Stimulated activated CD4-positive, alpha-beta T cell treated with anti-CD3 and anti-CD28 coated beads, TNF-alpha, amount 100 ng/mL, for 1 hour (primary cell): ENCODE data around the gene ACVR1B.

Source experiments
- DNase-seq, 3 donors: peaks; one replicate each; pipeline ENCODE4 v3.0.0-alpha.2; 2020; ENCODE audit warnings: low read depth in 3 of 3, low spot score in 1 of 3

ACVR1B gene

DNA sequence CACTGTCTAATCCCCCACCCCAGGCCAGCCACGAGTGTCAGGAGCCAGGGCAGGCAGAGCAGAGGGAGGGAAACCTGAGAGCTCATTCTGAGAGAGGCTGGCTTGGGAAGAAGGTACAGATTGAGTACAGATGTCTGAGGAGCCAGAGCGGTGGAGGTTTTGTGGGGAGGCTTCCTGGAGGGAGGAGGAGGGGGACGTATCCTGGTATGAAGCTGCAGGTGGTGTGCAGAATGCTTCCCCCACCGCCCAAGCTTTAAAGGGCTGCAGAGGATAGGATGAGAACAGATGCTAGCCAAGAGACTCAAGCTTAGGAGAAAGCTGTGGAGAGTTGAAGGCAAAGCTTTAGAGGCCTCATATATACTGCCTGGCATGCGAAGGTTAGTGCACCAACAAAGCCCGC is 52.1 kb downstream of the ACVR1B start:
- no peak for DNase-seq

- DNase-seq: no peak
These were observed 52.6 kb downstream of the ACVR1B start for GRCh38 chr12:52004042-52004648.

DNA sequence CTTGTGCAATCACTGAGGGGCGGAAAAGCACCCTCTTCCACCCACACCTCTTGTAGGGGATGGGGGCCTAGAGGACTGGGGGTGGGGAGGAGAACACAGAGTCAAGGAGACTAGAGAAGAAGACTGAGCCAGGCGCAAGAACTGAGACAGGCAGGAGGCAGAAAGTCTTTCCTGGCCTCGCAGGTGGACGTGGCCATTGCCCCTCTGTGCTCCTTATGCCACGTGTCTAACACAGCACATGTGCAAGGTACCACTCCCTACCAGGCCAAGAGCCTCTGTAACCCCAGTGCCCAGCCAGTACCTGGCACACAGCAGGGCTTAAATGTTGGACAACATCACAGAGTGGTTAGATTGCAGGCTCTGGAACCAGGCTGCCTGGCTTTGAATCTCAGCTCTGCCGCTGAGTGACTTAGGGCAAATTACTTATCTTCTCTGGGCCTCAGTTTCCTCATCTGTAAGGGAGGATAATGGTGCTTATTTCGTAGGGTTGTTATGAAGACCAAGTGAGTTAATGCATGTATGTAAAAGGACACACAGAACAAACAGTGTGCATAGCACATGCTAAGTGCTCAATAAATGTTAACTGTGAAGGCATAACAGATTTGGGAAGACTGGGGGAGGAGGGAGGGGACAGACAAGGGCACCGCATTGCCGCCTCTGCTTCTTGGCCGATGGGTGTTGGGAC is 53.9 kb downstream of the ACVR1B start:
- no peak for DNase-seq

DNA sequence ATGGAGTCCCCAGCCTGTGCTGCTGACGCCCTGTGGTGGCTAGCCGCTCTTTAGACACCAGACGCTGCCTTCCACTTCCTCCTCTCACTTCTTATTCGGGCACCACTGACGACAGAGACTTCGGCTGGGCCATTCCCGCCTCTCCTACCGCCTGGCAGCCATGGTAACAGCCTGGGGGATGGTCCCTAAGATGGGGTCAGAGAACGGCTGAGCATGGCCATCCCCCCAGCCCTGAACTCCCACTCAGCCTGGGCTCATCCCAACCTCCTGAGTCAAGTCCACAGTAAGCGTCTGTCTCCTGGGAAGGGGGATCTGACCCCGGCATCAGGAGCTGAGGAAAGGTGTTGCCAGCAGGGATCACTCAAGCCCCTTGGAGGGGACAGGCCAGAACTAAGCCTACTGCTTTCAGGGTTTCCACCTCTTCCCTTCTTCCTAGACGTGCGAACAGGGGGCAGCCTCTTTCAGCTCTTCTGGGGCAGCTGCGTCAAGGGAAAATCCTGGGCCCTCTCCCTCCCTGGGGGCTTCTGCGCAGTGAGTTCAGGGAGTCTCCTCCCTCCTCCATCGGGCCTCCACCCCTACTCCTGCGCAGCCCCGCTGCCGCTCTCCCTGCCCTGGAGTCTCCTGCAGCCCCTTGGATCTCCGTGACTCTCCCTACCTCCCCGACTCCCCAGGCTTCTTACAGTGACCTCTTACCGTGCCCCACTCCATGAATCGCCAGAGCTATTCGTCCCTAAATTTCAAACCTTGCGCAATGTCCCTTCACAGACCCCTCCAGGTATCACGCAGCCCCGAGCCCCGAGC is 54.6 kb downstream of the ACVR1B start:
- no peak for DNase-seq

GRCh38 chr12:52006726-52007157 is 55.2 kb downstream of the ACVR1B start, which contains the start of gene TAMALIN:
TSS of gene TAMALIN (plus strand) at chr12:52006946. CDS start at chr12:52007020, 74 bp downstream.
- DNase-seq: peak; percentile 68 to 75 (median 73)

DNA sequence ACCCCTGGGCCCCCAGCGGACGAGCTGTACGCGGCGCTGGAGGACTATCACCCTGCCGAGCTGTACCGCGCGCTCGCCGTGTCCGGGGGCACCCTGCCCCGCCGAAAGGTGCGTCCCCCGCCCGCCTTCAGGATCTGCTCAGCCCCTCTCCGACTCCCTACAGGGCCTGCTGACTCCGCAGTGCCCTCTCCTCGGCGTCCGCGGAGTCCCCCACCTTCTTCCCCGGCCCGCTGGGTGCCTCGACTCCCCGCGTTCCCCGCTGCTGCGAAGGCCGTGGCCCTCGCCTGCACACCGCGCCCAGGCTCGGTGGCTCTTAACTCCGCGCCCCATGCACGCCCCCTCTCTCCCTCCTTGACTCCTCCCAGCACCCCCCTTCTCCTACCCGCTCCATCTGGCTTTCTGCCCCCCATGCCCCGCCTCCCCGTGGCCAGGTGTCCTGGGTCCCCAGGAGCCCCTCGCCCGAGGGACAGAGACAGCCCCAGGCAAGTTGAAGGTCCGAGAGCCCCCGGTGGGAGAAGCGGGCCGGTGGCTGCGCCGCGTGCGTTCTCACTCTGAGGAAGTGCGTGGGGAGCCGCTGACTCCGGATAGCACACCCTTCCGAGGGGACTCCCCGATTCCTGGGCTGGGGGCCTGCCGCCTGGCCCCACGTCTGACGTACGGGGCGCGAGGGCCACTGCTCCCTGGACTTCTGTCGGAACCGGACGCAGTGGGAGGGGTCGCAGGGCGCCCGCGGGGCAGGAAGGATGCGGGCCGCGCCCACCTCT is 55.8 kb downstream of the ACVR1B start:
- peak in 1 of 3 donors; percentile 51 for DNase-seq

GRCh38 chr12:52007982-52008510 is 56.5 kb downstream of the ACVR1B start:
- DNase-seq: no peak

GRCh38 chr12:52009081-52009751 is 57.7 kb downstream of the ACVR1B start:
- DNase-seq: no peak

GRCh38 chr12:52010152-52010622 is 58.7 kb downstream of the ACVR1B start:
- DNase-seq: no peak

- DNase-seq: no peak
These were observed 59.4 kb downstream of the ACVR1B start for GRCh38 chr12:52010692-52011601.

DNA sequence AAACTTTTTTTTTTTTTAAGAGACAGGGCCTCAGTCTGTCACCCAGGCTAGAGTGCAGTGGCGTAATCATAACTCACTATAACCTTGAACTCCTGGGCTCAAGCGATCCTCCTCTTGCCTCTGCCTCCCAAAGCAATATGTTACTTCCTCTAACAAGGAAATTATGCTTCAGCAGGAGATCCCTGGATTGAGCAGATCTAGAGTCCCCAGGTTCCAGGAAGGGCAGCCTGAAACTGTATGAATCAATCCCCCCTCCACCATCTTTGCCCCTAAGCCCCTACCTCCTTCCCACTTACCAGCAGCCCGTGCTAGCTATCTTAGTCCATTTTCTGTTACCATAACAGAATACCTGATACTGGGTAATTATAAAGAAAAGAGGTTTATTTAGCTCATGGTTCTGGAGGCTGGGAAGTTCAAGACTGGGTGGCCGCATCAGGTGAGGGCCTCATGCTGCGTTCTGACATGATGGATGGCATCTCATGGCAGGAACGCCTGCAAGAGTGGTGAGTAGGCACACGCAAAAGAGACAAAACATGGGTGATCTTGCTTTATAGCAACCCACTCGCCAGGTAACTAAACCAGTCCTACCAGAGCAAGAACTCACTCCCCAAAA is 60.2 kb downstream of the ACVR1B start:
- DNase-seq: no peak

GRCh38 chr12:52013626-52014310 is 62.3 kb downstream of the ACVR1B start:
- no peak for DNase-seq

DNA sequence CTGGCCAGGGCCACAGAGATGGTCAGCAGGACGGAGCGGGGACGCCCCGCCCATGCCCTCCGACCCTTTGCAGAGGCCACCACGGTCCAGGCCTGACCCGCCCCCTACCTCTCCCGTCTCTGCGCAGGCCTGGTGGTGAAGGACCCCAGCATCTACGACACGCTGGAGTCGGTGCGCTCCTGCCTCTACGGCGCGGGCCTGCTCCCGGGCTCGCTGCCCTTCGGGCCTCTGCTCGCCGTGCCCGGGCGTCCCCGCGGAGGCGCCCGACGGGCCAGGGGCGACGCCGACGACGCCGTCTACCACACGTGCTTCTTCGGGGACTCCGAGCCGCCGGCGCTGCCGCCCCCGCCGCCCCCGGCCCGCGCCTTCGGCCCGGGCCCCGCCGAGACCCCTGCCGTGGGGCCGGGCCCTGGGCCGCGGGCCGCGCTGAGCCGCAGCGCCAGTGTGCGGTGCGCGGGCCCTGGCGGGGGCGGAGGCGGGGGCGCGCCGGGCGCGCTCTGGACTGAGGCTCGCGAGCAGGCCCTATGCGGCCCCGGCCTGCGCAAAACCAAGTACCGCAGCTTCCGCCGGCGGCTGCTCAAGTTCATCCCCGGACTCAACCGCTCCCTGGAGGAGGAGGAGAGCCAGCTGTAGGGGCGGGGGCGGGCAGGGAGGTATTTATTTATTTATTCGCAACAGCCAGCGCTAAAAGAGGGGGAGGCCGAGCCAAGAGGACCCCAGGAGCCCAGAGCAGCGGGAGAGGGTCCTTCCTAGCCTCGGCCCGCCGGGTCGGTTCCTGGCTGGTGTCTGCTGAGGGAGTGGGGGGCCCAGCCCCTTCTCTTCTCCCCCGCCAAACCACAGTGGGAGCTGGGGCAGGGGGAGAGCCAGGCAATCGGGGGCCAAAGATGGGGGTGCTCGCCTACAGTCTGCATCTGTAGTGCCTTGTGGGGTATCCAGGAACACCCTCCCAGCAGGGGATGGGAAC is 63.4 kb downstream of the ACVR1B start:
- DNase-seq: no peak

DNA sequence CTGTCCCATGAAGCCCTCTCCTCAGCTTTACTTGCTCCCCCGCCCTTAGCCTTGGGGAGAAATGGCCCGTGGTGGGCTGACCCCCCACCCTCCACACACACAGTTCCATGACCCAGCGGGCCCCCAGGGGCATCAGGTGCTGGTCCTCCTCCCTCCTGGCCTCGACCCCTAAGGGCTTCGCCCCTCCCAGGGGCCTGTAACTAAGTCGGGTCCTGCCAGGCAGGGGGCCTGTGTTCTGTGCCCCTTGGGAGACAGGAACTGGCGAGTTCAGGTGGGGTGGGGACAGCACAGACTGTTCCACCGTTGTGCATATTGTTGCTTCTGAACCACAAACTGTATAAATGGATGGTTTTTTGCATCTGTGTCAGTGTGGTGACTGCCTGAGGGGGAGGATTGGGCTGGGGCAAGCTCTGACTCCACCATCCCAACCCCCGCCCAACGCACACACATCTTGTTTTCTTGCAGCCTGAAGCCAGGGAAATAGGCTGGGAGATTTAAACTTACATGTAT is 64.1 kb downstream of the ACVR1B start:
- no peak for DNase-seq

GRCh38 chr12:52018433-52019112 is 67.1 kb downstream of the ACVR1B start:
- DNase-seq: no peak

GRCh38 chr12:52019113-52019770 is 67.7 kb downstream of the ACVR1B start:
- no peak for DNase-seq
